Neutrophil (primary cell): ENCODE data around the gene GMNN.
"Not testable (repeated sequence)": the region's sequence is repeated elsewhere in the genome, so short reads cannot be mapped to it uniquely, and the experiment has no call there.

Experiments
- H3K27ac ChIP-seq: fragments of 200-600 bp; sonication (generic); 2 replicates; pipeline ENCODE4 v1.5.1; 2016; ENCODE audit warnings: mild to moderate bottlenecking, moderate library complexity
- H3K27me3 ChIP-seq: fragments of 200-600 bp; sonication (generic); 2 replicates; pipeline ENCODE4 v1.6.0; 2016; ENCODE audit warnings: mild to moderate bottlenecking
- H3K36me3 ChIP-seq: fragments of 200-600 bp; sonication (generic); 2 replicates; pipeline ENCODE4 v1.5.1; 2017
- H3K4me1 ChIP-seq, 2 experiments: fragments of 200-600 bp in 1 of 2; sonication (generic) in 1 of 2; 1 replicate in 1 of 2; 2 replicates in 1 of 2; pipeline versions ENCODE4 v1.5.1 to v1.6.1; 2013 to 2016; ENCODE audit warnings: low read depth in 1 of 2, low read length in 1 of 2, mild to moderate bottlenecking in 1 of 2, moderate library complexity in 1 of 2; ENCODE audit not compliant: control insufficient read depth in 1 of 2, insufficient read depth in 1 of 2
- H3K4me3 ChIP-seq, 2 experiments: fragments of 200-600 bp in 1 of 2; sonication (generic) in 1 of 2; 1 replicate in 1 of 2; 2 replicates in 1 of 2; pipeline ENCODE4 v1.5.1; 2013 to 2016; ENCODE audit warnings: low read depth in 1 of 2, low read length in 1 of 2, mild to moderate bottlenecking in 1 of 2, moderate library complexity in 1 of 2
- H3K9me3 ChIP-seq: fragments of 200-600 bp; sonication (generic); 2 replicates; pipeline ENCODE4 v1.5.1; 2016
- CTCF ChIP-seq: fragments of 200-600 bp; sonication (generic); IDR thresholded peaks from 2 replicates; pipeline ENCODE4 v1.5.1; 2016; ENCODE audit warnings: antibody characterized with exemption

The GMNN gene

GRCh38 chr6:24742216-24742738, 32.5 kb upstream of the GMNN start:
- no peaks in the 10 kb centered on the region for H3K4me1 ChIP-seq
- no peak overlapping the region for H3K27ac ChIP-seq
- no peaks in the 10 kb centered on the region for H3K9me3 ChIP-seq
- H3K36me3 ChIP-seq: no peaks in the 10 kb centered on the region
- no peaks in the 10 kb centered on the region for H3K27me3 ChIP-seq
- no peak overlapping the region for H3K4me3 ChIP-seq
- TF ChIP-seq CTCF: no peak

- no peaks in the 10 kb centered on the region for H3K36me3 ChIP-seq
- no peaks in the 10 kb centered on the region for H3K4me1 ChIP-seq
- no peaks in the 10 kb centered on the region for H3K9me3 ChIP-seq
- H3K27ac ChIP-seq: no peak overlapping the region
- no peak overlapping the region for H3K4me3 ChIP-seq
- no peaks in the 10 kb centered on the region for H3K27me3 ChIP-seq
- no peak for TF ChIP-seq CTCF
Measured at GRCh38 chr6:24743265-24743943, 31.3 kb upstream of the GMNN start.

GRCh38 chr6:24743944-24744335, 30.8 kb upstream of the GMNN start:
- no peak for TF ChIP-seq CTCF
- no peaks in the 10 kb centered on the region for H3K9me3 ChIP-seq
- no peak overlapping the region for H3K27ac ChIP-seq
- H3K4me3 ChIP-seq: no peak overlapping the region
- no peaks in the 10 kb centered on the region for H3K36me3 ChIP-seq
- peaks cover 2 to 3% of the 10 kb centered on the region in 2 experiments for H3K4me1 ChIP-seq
- no peaks in the 10 kb centered on the region for H3K27me3 ChIP-seq

- no peaks in the 10 kb centered on the region for H3K27me3 ChIP-seq
- H3K27ac ChIP-seq: no peak overlapping the region
- no peak for TF ChIP-seq CTCF
- H3K4me1 ChIP-seq: peaks cover 10 to 11% of the 10 kb centered on the region in 2 experiments
- no peaks in the 10 kb centered on the region for H3K9me3 ChIP-seq
- no peaks in the 10 kb centered on the region for H3K36me3 ChIP-seq
- no peak overlapping the region for H3K4me3 ChIP-seq
Measured at GRCh38 chr6:24744911-24745310, 29.8 kb upstream of the GMNN start.

GRCh38 chr6:24749297-24749696, 25.4 kb upstream of the GMNN start:
- Histone ChIP-seq H3K27ac (peak overlapping the region; percentile 88), H3K4me1 (peaks cover 11 to 13% of the 10 kb centered on the region in 2 experiments), H3K9me3 (no peaks in the 10 kb centered on the region)

GRCh38 chr6:24750878-24751277, 23.9 kb upstream of the GMNN start:
- not testable (repeated sequence) for H3K36me3 ChIP-seq, H3K9me3 ChIP-seq, H3K27ac ChIP-seq, H3K4me3 ChIP-seq, H3K27me3 ChIP-seq
- peaks cover 11 to 13% of the 10 kb centered on the region in 2 experiments for H3K4me1 ChIP-seq

More at GRCh38 chr6:24749297-24749696, 25.4 kb upstream of the GMNN start:
- TF ChIP-seq CTCF: no peak
- no peak overlapping the region for H3K4me3 ChIP-seq
- no peaks in the 10 kb centered on the region for H3K27me3 ChIP-seq
- no peaks in the 10 kb centered on the region for H3K36me3 ChIP-seq
